Upper lobe of right lung (tissue), 1 donor: Measurements from ENCODE around the gene NUDT1. TPM values are rescaled to one million over a fixed set of nuclear protein-coding genes. Genes with fewer than 3 reads are reported as not detected.
A peak's percentile ranks its signal among the peaks of the same experiment; 100 is the strongest.

Experiments used
- ATAC-seq: fragments of 200-7000 bp; cut with Tn5 transposase; one replicate; pipeline ENCODE4 v1.9.1; 2020; ENCODE audit warnings: mild to moderate bottlenecking, moderate library complexity
- DNase-seq: peaks from one replicate; pipeline ENCODE4 v3.0.0-alpha.2; 2020
- H3K27ac ChIP-seq: fragments of 200-600 bp; one replicate; pipeline ENCODE4 v1.8.0; 2022
- H3K27me3 ChIP-seq: fragments of 200-600 bp; one replicate; pipeline ENCODE4 v1.8.0; 2022; ENCODE audit warnings: mild to moderate bottlenecking
- H3K36me3 ChIP-seq: fragments of 200-600 bp; one replicate; pipeline ENCODE4 v1.8.0; 2022
- H3K4me1 ChIP-seq: fragments of 200-600 bp; one replicate; pipeline ENCODE4 v1.8.0; 2022
- H3K4me3 ChIP-seq: fragments of 200-600 bp; one replicate; pipeline ENCODE4 v1.8.0; 2022; ENCODE audit warnings: mild to moderate bottlenecking
- H3K9me3 ChIP-seq: fragments of 200-600 bp; one replicate; pipeline ENCODE4 v1.8.0; 2022
- intact Hi-C: fragments of 100-400 bp; cut with DNase I; formaldehyde crosslinking; loops from one replicate; pipeline ENCODE4 v1.11.0; 2022
- total RNA-seq: library from RNA; stranded (reverse); fragmentation: NEBNext Ultra II Directional; extraction: Animal tissue kit (Norgen Biotek cat#: 25700); gene quantifications from one replicate; pipeline ENCODE4 v1.2.1, GENCODE V29; 2021
- TF ChIP-seq, protein P1 (sequence below): fragments of 200-600 bp; IDR thresholded peaks from one replicate; pipeline ENCODE4 v1.8.0; 2022; ENCODE audit warnings: antibody characterized with exemption
- donor health status: DM: no; HTN: yes; CAD: no; lungs with severe emphysema.

The NUDT1 gene
- total RNA-seq, 1 donor from 2014 or later, result 13.2 TPM

DNA sequence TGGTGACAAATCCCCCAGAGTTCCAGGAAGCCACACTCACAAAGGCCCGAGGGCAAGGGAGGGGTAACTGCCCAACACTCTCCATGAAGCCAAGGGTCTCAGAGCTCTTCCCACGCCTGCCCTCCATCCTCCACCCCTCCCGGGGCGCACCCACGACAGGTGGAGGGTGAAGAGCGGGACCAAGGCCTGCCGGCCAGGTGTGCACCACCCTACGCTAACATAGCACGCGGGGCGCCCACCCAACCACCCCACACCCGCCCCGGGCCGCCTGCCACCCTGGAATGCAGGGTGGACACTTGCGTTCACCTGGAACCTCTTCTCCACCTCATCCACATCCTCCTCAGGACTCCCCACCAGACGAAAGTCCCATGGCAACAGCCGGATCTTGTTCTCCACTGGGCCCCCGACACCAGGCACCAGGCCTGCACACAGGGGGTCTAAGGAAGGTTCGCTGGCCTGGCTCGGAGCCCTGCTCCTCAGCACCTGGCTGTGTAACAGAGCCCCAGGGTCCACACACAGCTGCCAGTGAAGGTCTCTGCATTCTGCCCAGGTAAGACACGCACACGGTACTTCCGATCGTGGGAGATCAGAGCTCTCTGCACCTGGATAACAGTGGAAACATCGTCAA lies 42.0 kb upstream of the NUDT1 start:
- intact Hi-C loops, result no loop called here

DNA sequence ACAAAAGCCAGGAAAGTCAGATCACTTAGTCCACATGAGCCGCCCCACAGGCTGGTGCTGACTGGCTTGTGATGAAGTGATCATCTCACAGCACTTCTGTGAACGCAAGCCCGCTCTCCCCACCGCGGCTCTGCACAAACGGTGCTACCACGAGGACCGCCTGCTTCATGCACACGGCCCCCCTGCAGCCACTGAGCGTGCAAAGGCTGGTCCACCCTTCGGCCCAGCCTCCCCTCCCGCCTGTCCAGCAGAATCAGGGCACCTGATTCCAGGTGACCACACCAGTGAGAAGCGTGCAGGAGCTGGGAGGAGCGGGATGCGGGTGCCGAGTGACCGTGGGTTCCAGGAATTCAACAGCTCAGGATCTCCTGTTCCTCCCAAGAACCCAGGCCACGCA lies 41.4 kb upstream of the NUDT1 start:
- Histone ChIP-seq H3K36me3 (peaks cover 12% of the 10 kb centered on the region), H3K9me3 (no peaks in the 10 kb centered on the region), H3K27me3 (no peaks in the 10 kb centered on the region), H3K4me1 (peaks cover 4% of the 10 kb centered on the region), H3K27ac (no peak overlapping the region), H3K4me3 (no peak overlapping the region)
- DNase-seq, result no peak
- intact Hi-C loops, result no loop called here
- TF ChIP-seq, protein P1, sequence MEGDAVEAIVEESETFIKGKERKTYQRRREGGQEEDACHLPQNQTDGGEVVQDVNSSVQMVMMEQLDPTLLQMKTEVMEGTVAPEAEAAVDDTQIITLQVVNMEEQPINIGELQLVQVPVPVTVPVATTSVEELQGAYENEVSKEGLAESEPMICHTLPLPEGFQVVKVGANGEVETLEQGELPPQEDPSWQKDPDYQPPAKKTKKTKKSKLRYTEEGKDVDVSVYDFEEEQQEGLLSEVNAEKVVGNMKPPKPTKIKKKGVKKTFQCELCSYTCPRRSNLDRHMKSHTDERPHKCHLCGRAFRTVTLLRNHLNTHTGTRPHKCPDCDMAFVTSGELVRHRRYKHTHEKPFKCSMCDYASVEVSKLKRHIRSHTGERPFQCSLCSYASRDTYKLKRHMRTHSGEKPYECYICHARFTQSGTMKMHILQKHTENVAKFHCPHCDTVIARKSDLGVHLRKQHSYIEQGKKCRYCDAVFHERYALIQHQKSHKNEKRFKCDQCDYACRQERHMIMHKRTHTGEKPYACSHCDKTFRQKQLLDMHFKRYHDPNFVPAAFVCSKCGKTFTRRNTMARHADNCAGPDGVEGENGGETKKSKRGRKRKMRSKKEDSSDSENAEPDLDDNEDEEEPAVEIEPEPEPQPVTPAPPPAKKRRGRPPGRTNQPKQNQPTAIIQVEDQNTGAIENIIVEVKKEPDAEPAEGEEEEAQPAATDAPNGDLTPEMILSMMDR, result no peak
- no peak for ATAC-seq

More for the DNA sequence above, 42.0 kb upstream of the NUDT1 start:
- TF ChIP-seq, protein P1, result no peak
- ATAC-seq (no peak), DNase-seq (peak; percentile 55)
- Histone ChIP-seq H3K4me1 (peaks cover under 1% of the 10 kb centered on the region), H3K36me3 (peaks cover 12% of the 10 kb centered on the region), H3K9me3 (no peaks in the 10 kb centered on the region), H3K27ac (no peak overlapping the region), H3K4me3 (no peak overlapping the region), H3K27me3 (no peaks in the 10 kb centered on the region)

DNA sequence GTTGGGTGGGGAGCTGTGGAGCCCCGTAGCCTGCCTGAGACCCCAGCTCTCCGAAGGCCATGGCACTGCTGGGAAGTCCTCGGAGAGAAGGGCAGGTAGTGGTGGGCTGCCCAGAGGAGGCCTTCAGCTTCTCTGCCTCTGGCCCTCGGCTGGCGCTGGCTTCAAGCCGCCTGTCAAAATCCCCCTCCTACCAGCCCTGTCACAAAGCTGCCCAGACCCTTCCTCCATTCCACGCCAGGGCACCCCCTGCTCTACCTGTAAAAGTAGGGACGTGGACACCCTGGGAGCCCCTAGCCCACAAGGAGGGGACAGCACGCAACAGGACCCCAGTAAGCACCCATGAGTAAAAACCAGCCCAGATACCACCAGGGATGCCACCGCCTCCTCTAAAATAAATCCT lies 40.9 kb upstream of the NUDT1 start:
- DNase-seq (peak; percentile 39), ATAC-seq (no peak)
- peaks cover 4% of the 10 kb centered on the region for H3K4me1 ChIP-seq
- peaks cover 12% of the 10 kb centered on the region for H3K36me3 ChIP-seq
- no peaks in the 10 kb centered on the region for H3K9me3 ChIP-seq
- intact Hi-C loops, result no loop called here
- no peak overlapping the region for H3K27ac ChIP-seq
- H3K4me3 ChIP-seq, result no peak overlapping the region
- TF ChIP-seq, protein P1, result no peak
- no peaks in the 10 kb centered on the region for H3K27me3 ChIP-seq

DNA sequence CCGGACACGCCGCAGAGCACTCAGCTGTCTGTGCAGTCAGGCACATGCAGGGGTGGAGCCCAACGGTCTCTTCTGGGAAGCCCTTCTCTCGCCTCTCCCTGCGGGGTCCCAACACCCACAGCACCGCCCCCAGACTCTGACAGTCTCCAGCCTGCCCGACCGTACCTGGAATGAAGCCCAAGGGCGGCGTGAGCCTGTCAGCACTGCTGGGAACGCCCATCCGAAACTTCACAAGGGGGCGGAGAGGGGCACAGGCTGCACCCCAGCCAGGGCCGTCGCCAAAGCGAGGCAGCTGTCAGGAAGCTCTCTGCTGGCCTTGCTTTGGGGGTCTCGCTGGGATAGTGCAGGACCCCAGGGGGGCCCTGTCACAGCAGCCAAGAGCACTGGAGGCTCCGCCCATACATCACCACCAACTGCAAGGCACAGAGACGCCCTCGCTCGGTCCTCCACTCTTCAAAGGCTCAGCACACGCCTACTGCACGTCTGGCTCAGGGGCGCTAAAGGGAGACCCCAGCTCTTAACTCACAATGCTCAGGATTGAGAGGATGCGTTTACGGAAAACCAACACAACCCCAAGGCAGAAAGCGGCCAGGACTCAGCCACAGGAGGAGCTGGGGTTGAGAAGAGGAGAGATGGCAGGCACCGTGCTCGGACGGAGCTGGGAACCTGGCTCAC lies 40.2 kb upstream of the NUDT1 start:
- intact Hi-C loops, result no loop called here
- ATAC-seq (no peak), DNase-seq (peak; percentile 51)
- TF ChIP-seq, protein P1, result no peak
- H3K4me1 ChIP-seq, result peaks cover 4% of the 10 kb centered on the region
- no peak overlapping the region for H3K4me3 ChIP-seq
- H3K27me3 ChIP-seq, result no peaks in the 10 kb centered on the region
- H3K27ac ChIP-seq, result no peak overlapping the region
- H3K9me3 ChIP-seq, result no peaks in the 10 kb centered on the region
- peaks cover 15% of the 10 kb centered on the region for H3K36me3 ChIP-seq

DNA sequence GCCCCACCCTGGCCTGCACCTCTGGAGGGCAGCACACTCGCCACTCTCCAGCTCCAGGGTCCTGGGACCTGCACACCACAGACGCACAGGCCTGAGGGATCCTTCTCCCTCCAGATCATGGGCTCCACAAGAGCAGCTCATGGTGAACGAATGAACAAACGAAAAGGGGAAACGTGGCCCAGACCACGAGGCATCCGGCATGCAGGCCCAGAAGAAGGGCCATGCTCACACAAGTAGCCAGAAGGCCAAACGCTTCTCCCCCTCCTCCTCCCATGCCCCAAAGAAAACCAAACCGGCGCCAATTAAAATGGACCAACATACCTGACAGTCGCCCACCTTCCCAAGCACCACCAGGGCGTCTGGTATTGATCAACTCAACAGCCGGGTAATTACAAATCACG lies 39.7 kb upstream of the NUDT1 start:
- DNase-seq, result peak; percentile 48
- no peak for ATAC-seq

More for the DNA sequence above, 39.7 kb upstream of the NUDT1 start:
- intact Hi-C loops, result no loop called here
- Histone ChIP-seq H3K4me3 (no peak overlapping the region), H3K36me3 (peaks cover 20% of the 10 kb centered on the region), H3K27me3 (no peaks in the 10 kb centered on the region), H3K27ac (no peak overlapping the region), H3K9me3 (no peaks in the 10 kb centered on the region), H3K4me1 (peaks cover 4% of the 10 kb centered on the region)
- TF ChIP-seq, protein P1, result no peak
